Activated CD4-positive, alpha-beta T cell treated with anti-CD3 and anti-CD28 coated beads for 36 hours (primary cell): ENCODE results near the gene PLEKHB1. TPM values are rescaled to one million over a fixed set of nuclear protein-coding genes. Genes with fewer than 3 reads are reported as not detected.

ENCODE experiments used
- ATAC-seq: fragments of 200-7000 bp; cut with Tn5 transposase; one replicate; pipeline ENCODE4 v1.10.0; 2021; ENCODE audit warnings: mild to moderate bottlenecking, moderate library complexity
- CTCF ChIA-PET: fragments of 350-600 bp; sonication (Branson Sonifier 250); formaldehyde crosslinking; loops from one replicate; lab custom pipeline; 2021; ENCODE audit warnings: antibody characterized with exemption; lab: Charles Lee
- POLR2A ChIA-PET: fragments of 350-600 bp; sonication (Branson Sonifier 250); formaldehyde crosslinking; loops from one replicate; lab custom pipeline; 2021; ENCODE audit warnings: antibody characterized with exemption, inconsistent platforms; lab: Charles Lee
- DNase-seq: peaks from one replicate; pipeline ENCODE4 v3.0.0-alpha.2; 2020
- H3K27ac Mint-ChIP-seq: one replicate; pipeline ENCODE4 v1.8.0; 2021; ENCODE audit warnings: mixed read lengths
- H3K27me3 Mint-ChIP-seq: one replicate; pipeline ENCODE4 v1.8.0; 2021; ENCODE audit warnings: mixed read lengths
- H3K36me3 Mint-ChIP-seq: one replicate; pipeline ENCODE4 v1.8.0; 2021; ENCODE audit warnings: low read depth, mixed read lengths
- H3K4me1 Mint-ChIP-seq: one replicate; pipeline ENCODE4 v1.8.0; 2021; ENCODE audit warnings: mixed read lengths
- H3K4me3 Mint-ChIP-seq: one replicate; pipeline ENCODE4 v1.8.0; 2021; ENCODE audit warnings: mild to moderate bottlenecking, moderate library complexity, mixed read lengths
- H3K9me3 Mint-ChIP-seq: one replicate; pipeline ENCODE4 v1.8.0; 2021; ENCODE audit warnings: low read depth, mixed read lengths
- intact Hi-C, 2 experiments: fragments of 100-400 bp; cut with DNase I in 1 of 2; cut with micrococcal nuclease in 1 of 2; formaldehyde crosslinking; loops; one replicate each; pipeline versions ENCODE4 v1.14.2 to v1.15.1; 2022 to 2024; cut with DNase I, micrococcal nuclease
- total RNA-seq, 2 experiments: library from RNA; stranded (reverse); gene quantifications; one replicate each; pipeline ENCODE4 v1.2.3, GENCODE V29; 2021

PLEKHB1 gene
- total RNA-seq, 2 experiments from 2014 or later = 10.6 to 16.2 TPM

DNA sequence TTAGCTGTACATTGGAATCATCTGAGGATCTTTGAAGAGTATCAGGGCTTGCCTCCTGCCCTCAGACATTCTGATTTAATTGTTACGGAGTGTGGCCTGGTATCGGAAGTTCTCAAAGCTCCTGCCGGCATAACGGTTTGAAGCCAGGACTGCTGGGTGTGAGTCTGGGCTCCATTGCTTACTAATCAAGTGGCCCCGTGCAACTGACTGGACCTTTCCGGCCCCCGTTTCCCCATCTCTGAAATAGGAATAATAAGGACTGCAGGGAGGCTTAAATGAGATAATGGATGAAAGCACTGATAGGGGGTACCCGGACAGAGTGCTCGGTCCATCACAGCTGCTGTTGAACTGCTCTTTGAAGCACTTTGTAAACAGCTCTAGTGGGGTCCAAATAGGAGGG lies 1.7 kb downstream of the PLEKHB1 start:
- ChIA-PET CTCF (interaction anchor here (0.6 to 6.7 kb wide), 3 partner anchors 12 to 30 kb away, joined by 3 to 43 read pairs (median 35); no protein-coding TSS in a partner anchor), POLR2A (no interaction called here)
- Mint-ChIP-seq H3K4me1 (peaks cover 15% of the 10 kb centered on the region), H3K9me3 (no peaks in the 10 kb centered on the region), H3K27me3 (no peaks in the 10 kb centered on the region), H3K4me3 (peak overlapping the region; percentile 75), H3K27ac (no peak overlapping the region), H3K36me3 (no peaks in the 10 kb centered on the region)
- no peak for ATAC-seq
- no peak for DNase-seq
- intact Hi-C loops = no loop called here

DNA sequence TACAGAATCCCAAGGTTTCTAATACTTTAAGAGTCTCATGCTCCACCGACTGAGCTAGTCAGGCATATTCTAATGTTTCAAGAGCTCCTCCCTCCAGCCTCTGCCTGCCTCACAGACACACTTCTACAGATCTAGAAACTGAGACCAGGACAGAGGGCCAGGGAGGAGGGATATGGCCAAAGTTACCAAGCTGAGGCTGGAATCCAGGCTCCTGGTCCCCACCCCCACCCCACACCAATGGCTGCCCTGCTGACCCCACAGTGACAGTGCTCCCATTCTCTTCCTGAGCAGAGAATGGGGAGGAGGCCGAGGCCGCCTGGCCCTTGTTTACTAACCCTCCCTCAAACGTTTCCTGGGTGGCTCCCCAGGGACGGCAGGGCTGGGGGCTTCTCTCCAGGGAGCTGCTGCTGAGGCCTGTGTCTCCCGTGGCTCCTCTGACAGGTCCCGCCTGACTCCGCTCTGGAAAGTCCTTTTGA lies 2.2 kb downstream of the PLEKHB1 start:
- H3K27ac Mint-ChIP-seq = no peak overlapping the region
- no peaks in the 10 kb centered on the region for H3K9me3 Mint-ChIP-seq
- no peak overlapping the region for H3K4me3 Mint-ChIP-seq
- intact Hi-C loops = no loop called here
- ATAC-seq = no peak
- ChIA-PET POLR2A (no interaction called here), CTCF (interaction anchor here (0.6 to 6.7 kb wide), 3 partner anchors 12 to 30 kb away, joined by 3 to 43 read pairs (median 35); no protein-coding TSS in a partner anchor)
- H3K4me1 Mint-ChIP-seq = peaks cover 15% of the 10 kb centered on the region
- no peaks in the 10 kb centered on the region for H3K27me3 Mint-ChIP-seq
- no peak for DNase-seq
- H3K36me3 Mint-ChIP-seq = no peaks in the 10 kb centered on the region

DNA sequence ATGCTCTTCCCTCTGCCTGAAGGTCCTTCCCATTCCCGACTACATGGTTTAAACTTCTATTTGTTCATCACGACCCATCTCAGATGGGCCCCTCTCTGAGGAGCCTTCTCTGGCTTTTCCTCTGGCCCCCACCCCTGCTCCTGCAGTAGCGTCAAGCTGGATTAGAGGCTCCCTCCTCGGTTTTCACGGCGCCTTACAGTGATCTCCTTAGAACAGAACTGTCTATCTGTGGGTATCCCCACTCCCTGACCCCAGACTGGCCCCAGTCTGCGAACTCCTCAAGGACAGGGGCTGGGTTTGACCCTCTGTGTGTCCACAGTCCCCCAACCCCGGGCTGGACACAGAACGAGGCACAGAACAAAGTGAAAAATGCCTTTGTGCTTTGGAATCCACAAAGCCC lies 2.8 kb downstream of the PLEKHB1 start:
- H3K4me3 Mint-ChIP-seq = no peak overlapping the region
- H3K36me3 Mint-ChIP-seq = no peaks in the 10 kb centered on the region
- H3K4me1 Mint-ChIP-seq = peaks cover 15% of the 10 kb centered on the region

DNA sequence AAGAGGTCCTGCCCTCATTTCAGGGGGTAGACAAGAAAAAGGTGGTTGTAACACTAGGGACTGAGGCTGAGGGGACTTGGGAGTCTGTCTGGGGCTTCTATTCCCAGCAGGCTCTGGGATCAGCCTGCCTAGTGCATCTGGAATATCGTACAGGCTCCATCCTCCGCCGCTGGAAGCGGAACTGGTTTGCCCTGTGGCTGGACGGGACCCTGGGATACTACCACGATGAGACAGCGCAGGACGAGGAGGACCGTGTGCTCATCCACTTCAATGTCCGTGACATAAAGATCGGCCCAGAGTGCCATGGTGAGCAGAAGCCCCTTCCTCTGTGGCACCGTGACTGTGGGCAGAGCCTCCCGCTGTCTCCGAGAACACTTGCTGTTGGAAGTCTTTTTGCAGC lies 4.0 kb downstream of the PLEKHB1 start:
- ChIA-PET POLR2A (no interaction called here), CTCF (interaction anchor here (6.7 kb wide), 1 partner anchor 25 kb away, joined by 35 read pairs; no protein-coding TSS in a partner anchor)
- DNase-seq = no peak
- no peak overlapping the region for H3K27ac Mint-ChIP-seq
- H3K36me3 Mint-ChIP-seq = no peaks in the 10 kb centered on the region
- ATAC-seq = no peak
- peaks cover 15% of the 10 kb centered on the region for H3K4me1 Mint-ChIP-seq
- no peak overlapping the region for H3K4me3 Mint-ChIP-seq
- H3K9me3 Mint-ChIP-seq = no peaks in the 10 kb centered on the region
- H3K27me3 Mint-ChIP-seq = no peaks in the 10 kb centered on the region
- intact Hi-C loops = no loop called here

More for the DNA sequence above, 2.8 kb downstream of the PLEKHB1 start:
- Mint-ChIP-seq H3K27me3 (no peaks in the 10 kb centered on the region), H3K27ac (no peak overlapping the region), H3K9me3 (no peaks in the 10 kb centered on the region)
- DNase-seq (no peak), ATAC-seq (no peak)
- ChIA-PET POLR2A (no interaction called here), CTCF (interaction anchor here (5.0 to 6.7 kb wide), 2 partner anchors 11 to 24 kb away, joined by 35 to 43 read pairs; no protein-coding TSS in a partner anchor)
- intact Hi-C loops = no loop called here

DNA sequence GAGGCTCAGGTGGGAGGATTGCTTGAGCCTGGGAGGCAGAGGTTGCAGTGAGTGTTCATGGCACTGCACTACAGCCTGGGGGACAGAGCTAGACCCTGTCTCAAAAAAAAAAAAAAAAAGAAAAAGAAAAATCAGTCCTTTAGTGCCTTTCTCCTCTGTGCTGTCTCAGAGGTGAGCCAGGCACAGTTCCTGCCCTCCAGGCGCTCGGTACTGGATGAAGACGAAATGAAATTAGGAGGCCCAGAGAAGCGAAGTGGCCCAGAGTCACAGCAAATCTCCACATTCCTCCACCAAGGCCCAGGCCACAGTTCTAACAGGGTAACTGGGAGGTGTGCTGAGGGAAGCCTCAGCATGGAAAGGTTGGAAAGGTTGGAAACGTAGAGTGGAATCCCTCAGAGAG lies 4.9 kb downstream of the PLEKHB1 start:
- H3K4me3 Mint-ChIP-seq = no peak overlapping the region
- DNase-seq (no peak), ATAC-seq (no peak)
- peaks cover 15% of the 10 kb centered on the region for H3K4me1 Mint-ChIP-seq
- no peaks in the 10 kb centered on the region for H3K36me3 Mint-ChIP-seq
- H3K27ac Mint-ChIP-seq = no peak overlapping the region
- ChIA-PET POLR2A (no interaction called here), CTCF (no interaction called here)
- H3K27me3 Mint-ChIP-seq = no peaks in the 10 kb centered on the region
- no peaks in the 10 kb centered on the region for H3K9me3 Mint-ChIP-seq
- intact Hi-C loops = no loop called here

DNA sequence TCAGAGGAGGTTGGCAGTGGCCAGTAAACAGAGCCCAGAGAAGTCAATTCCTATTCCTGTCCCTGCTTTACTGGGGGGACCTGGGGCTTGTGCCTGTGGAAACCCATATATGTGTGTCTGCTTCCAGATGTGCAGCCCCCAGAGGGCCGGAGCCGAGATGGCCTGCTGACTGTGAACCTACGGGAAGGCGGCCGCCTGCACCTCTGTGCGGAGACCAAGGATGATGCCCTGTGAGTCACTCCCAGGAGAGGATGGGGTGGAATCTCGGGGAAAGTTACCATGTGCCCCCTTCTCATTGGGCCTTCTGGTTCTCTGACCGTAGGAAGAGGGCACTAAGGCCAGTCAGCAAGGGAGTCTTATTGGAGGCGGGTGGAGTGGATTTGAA lies 5.3 kb downstream of the PLEKHB1 start:
- no peak for ATAC-seq

DNA sequence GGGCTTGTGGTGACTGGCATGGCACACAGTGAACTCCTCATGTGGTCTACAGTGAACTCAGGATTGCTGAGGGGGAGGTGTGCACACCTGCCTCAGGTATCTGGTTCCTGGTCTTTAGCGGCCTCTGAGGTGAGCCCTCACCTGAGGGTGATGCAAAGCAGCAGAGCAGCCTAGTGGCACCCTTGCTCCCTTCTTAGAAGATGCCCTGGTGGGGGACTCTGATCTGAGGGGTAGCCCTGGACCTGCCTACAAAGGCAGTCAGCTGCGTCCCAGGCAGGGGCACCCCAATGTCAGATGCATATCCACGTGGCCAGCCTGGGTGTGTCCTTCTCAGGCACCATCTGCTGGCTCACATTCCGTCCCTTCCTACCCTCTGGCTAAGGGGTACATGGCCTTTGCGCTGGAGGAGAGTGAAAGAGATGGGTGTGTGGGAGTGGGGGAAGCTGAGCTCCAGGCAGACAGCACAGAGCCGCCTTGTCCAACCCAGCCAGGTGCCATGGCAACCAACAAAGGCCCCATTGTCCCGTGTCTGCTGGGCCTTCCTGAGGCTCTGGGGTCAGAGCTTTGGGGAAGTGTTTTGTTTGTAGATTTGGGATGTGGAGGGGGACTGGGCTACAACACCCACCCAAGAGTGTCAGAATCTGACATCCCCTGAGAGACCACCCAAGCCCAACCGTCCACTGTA lies 5.8 kb downstream of the PLEKHB1 start:
- DNase-seq = no peak
- Mint-ChIP-seq H3K27ac (no peak overlapping the region), H3K4me1 (peaks cover 7% of the 10 kb centered on the region), H3K4me3 (no peak overlapping the region), H3K9me3 (no peaks in the 10 kb centered on the region), H3K27me3 (no peaks in the 10 kb centered on the region), H3K36me3 (no peaks in the 10 kb centered on the region)
- ChIA-PET CTCF (interaction anchor here (0.9 kb wide), 1 partner anchor 18 kb away, joined by 3 read pairs; no protein-coding TSS in a partner anchor), POLR2A (no interaction called here)
- ATAC-seq = no peak
- intact Hi-C loops = no loop called here

More for the DNA sequence above, 5.3 kb downstream of the PLEKHB1 start:
- no peak for DNase-seq
- ChIA-PET CTCF (interaction anchor here (0.9 kb wide), 1 partner anchor 18 kb away, joined by 3 read pairs; no protein-coding TSS in a partner anchor), POLR2A (no interaction called here)
- no peak overlapping the region for H3K4me3 Mint-ChIP-seq
- no peaks in the 10 kb centered on the region for H3K9me3 Mint-ChIP-seq
- H3K36me3 Mint-ChIP-seq = no peaks in the 10 kb centered on the region
- intact Hi-C loops = no loop called here
- peaks cover 12% of the 10 kb centered on the region for H3K4me1 Mint-ChIP-seq
- H3K27ac Mint-ChIP-seq = no peak overlapping the region
- H3K27me3 Mint-ChIP-seq = no peaks in the 10 kb centered on the region

DNA sequence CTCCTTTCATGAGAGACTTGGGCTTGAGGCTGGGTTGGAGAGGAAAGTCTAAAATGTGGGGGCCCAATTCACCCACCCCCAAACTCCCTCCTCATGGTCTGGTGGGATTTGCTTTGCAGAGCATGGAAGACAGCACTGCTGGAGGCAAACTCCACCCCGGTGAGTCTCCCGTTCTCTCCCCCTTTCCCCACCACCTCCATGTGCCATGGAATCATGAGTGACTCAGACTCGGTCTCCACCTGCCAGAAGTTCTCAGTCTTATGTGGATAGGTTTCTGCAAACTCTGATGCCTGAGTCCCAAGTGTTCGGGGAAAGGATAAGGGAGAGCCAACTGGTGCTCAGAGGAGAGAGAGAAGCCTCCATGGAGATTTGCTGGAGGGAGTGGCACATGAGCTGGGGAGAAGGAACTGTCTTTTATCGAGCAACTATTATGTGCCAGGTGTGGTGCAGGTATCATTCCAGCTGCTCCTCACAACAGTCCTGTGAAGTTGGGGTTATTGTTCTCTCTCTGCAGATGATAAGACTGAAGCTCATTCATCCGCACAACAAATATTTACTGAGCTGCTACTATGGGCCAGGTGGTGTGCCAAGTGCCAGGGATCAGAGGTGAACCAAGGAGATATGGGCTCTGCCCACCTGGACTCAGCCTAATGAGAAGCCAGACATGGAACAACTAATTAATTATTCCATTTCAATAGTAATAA lies 6.6 kb downstream of the PLEKHB1 start:
- no peak for DNase-seq
- ATAC-seq = no peak
- Mint-ChIP-seq H3K27ac (no peak overlapping the region), H3K36me3 (no peaks in the 10 kb centered on the region), H3K27me3 (no peaks in the 10 kb centered on the region), H3K4me3 (no peak overlapping the region), H3K9me3 (no peaks in the 10 kb centered on the region), H3K4me1 (peaks cover 3% of the 10 kb centered on the region)
- ChIA-PET POLR2A (no interaction called here), CTCF (interaction anchor here (0.9 kb wide), 1 partner anchor 17 kb away, joined by 3 read pairs; no protein-coding TSS in a partner anchor)
- intact Hi-C loops = no loop called here

DNA sequence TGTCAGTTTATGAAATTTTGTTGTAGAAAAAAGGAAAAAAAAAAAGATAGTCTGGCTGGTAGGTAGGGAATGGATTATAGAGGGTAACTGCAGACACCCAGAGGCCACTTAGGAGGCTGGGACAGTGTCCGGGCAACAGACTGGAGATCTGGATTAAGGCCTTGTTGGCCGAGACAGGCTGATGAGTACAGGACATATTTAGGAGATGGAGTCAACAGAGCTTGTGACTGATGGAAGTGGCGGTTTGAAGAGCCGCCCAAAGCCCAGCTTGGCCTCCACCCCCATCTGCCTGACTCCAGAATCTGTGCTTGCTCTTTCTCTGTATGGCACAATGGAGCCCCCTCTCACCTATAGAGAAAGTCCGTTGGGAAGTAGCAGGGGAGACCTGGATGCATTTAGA lies 7.6 kb downstream of the PLEKHB1 start:
- no peaks in the 10 kb centered on the region for H3K27me3 Mint-ChIP-seq
- ATAC-seq = no peak
- no peaks in the 10 kb centered on the region for H3K9me3 Mint-ChIP-seq
- intact Hi-C loops = no loop called here
- DNase-seq = no peak
- CTCF ChIA-PET = interaction anchor here (0.8 kb wide), 1 partner anchor 13 kb away, joined by 3 read pairs; no protein-coding TSS in a partner anchor
- H3K27ac Mint-ChIP-seq = no peak overlapping the region
- no peak overlapping the region for H3K4me3 Mint-ChIP-seq
- no peaks in the 10 kb centered on the region for H3K4me1 Mint-ChIP-seq
- POLR2A ChIA-PET = no interaction called here
- no peaks in the 10 kb centered on the region for H3K36me3 Mint-ChIP-seq

DNA sequence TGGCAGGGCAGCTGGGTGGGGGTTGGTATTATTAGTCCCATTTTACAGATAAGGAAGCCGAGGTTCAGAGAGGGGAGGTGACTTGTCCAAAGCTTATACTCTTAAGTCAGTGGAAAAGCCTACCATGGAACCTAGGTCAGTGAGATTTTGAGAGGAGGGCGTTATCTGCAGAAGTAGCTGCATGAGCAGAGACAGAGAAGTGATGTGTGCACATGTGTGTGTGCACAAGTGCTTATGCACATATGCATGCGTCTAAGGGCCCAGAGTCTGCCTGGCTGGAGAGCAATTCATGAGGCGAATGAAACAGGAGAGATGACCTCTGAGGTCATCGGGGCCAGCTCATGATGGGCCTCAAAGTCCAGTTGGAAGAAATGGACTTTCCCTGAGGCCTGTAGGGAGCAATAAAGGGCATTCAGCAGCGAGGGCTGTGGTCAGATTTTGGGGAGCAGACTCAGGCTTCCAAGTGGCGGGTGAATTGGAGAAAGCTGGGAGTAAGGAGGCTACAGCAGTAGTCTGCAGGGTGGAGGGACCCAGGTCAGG lies 8.2 kb downstream of the PLEKHB1 start:
- H3K4me1 Mint-ChIP-seq = no peaks in the 10 kb centered on the region
- no peaks in the 10 kb centered on the region for H3K27me3 Mint-ChIP-seq
- DNase-seq = no peak
- no peak for ATAC-seq
- intact Hi-C loops = no loop called here
- H3K9me3 Mint-ChIP-seq = no peaks in the 10 kb centered on the region
- H3K27ac Mint-ChIP-seq = no peak overlapping the region
- H3K36me3 Mint-ChIP-seq = no peaks in the 10 kb centered on the region
- H3K4me3 Mint-ChIP-seq = no peak overlapping the region
- ChIA-PET CTCF (interaction anchor here (0.8 to 1.3 kb wide), 2 partner anchors 14 to 303 kb away, joined by 3 to 6 read pairs; no protein-coding TSS in a partner anchor), POLR2A (no interaction called here)

DNA sequence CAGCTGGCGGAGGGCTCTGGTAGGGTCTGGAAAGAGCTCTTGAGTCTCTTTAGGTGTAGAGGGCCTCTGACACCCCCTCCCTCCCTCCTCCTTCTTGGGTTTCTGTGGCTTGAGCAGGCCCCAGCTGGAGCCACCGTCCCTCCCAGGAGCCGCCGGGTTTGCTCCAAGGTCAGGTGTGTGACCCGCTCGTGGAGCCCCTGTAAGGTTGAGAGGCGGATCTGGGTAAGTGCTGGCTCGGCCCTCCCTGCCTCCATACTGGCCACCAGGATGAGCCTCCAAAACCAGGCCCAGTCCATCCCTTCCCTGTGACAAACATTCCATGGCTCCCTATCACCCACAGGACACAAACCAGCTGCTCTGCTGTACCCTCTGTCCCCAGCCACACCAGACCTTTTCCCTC lies 9.3 kb downstream of the PLEKHB1 start:
- DNase-seq (no peak), ATAC-seq (no peak)
- H3K9me3 Mint-ChIP-seq = no peaks in the 10 kb centered on the region
- CTCF ChIA-PET = interaction anchor here (0.6 to 1.3 kb wide), 3 partner anchors 15 to 305 kb away, joined by 3 to 6 read pairs (median 4); no protein-coding TSS in a partner anchor
- H3K36me3 Mint-ChIP-seq = no peaks in the 10 kb centered on the region
- POLR2A ChIA-PET = no interaction called here
- no peaks in the 10 kb centered on the region for H3K4me1 Mint-ChIP-seq
- no peaks in the 10 kb centered on the region for H3K27me3 Mint-ChIP-seq
- intact Hi-C loops = no loop called here
- H3K27ac Mint-ChIP-seq = no peak overlapping the region
- no peak overlapping the region for H3K4me3 Mint-ChIP-seq
